Astrocyte of the cerebellum (primary cell): ENCODE measurements around the gene PRPF31.
A peak's percentile ranks its signal among the peaks of the same experiment; 100 is the strongest.

ENCODE experiments used
- DNase-seq: peaks from one replicate; pipeline ENCODE4 v3.0.0-alpha.2; 2011; ENCODE audit warnings: low read depth
- H3K4me3 ChIP-seq: 2 replicates; pipeline ENCODE4 v1.5.1; 2011; ENCODE audit warnings: mild to moderate bottlenecking, low read depth, low read length, moderate library complexity
- in situ Hi-C: cut with HindIII; loops from 2 replicates; pipeline ENCODE4 v1.10.0; 2017; ENCODE audit warnings: low sequenced_read_pairs
- TF ChIP-seq, protein P1 (sequence below): IDR thresholded peaks from 2 replicates; pipeline ENCODE4 v1.5.1; 2012; ENCODE audit warnings: low read length, low read depth, moderate library complexity, mild to moderate bottlenecking; ENCODE audit errors: missing control alignments

PRPF31 gene

DNA sequence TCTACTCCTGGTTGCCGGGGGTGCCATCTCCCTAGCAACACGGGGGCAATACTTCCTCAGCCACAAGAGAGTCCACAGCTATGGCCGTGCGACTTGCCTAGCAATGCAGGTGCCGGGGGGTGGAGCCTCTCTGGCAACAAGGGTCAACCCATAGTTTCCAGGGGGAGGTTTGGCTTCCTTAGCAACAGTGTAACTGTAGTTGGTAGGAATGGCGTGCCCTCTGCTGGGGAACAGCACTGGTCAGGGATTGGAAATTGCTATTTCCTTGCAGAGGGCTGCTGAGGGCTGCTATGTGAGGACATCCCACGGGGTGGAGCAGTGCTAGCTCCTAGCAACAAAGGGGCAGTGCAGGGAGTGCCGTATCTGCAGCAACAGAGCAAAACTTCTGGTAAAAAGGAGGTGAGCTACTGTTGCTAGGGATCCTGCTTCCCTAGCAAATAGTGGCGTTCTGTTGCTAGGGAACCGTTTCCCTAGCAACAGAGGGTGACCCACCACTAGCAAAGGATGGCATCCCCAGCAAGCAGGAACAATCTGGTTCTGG, 64.4 kb downstream of the PRPF31 start:
- DNase-seq, result peak; percentile 79
- TF ChIP-seq, protein P1, sequence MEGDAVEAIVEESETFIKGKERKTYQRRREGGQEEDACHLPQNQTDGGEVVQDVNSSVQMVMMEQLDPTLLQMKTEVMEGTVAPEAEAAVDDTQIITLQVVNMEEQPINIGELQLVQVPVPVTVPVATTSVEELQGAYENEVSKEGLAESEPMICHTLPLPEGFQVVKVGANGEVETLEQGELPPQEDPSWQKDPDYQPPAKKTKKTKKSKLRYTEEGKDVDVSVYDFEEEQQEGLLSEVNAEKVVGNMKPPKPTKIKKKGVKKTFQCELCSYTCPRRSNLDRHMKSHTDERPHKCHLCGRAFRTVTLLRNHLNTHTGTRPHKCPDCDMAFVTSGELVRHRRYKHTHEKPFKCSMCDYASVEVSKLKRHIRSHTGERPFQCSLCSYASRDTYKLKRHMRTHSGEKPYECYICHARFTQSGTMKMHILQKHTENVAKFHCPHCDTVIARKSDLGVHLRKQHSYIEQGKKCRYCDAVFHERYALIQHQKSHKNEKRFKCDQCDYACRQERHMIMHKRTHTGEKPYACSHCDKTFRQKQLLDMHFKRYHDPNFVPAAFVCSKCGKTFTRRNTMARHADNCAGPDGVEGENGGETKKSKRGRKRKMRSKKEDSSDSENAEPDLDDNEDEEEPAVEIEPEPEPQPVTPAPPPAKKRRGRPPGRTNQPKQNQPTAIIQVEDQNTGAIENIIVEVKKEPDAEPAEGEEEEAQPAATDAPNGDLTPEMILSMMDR, result peak; percentile 89
- H3K4me3 ChIP-seq, result no peak overlapping the region
- in situ Hi-C loops, result no loop called here

DNA sequence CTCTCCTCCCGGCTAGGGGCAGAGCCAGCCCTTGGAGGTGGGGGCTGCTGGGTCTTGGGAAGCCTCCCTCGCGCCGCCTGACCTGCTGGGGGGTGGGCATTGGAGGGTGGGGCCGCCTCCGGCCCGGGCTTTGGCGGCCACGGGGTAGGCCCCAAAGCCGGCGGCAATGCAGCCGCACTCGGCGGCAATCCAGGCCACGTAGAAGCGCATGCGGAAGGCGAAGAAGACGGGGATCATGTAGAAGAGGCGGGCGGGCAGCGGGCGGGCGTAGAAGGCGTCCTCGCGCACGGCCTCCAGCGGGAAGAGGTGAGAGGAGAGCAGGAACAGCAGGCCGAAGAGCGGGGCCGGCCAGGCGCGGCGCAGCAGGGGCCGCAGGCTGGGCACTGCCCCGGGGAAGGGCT, 65.1 kb downstream of the PRPF31 start:
- in situ Hi-C loops, result no loop called here
- H3K4me3 ChIP-seq, result no peak overlapping the region
- DNase-seq, result no peak
- TF ChIP-seq, protein P1, result no peak
